ENCODE results near the gene TBL3. TPM values are rescaled to one million over a fixed set of nuclear protein-coding genes. Genes with fewer than 3 reads are reported as not detected.

The TBL3 gene
- total RNA-seq (10 to 100 TPM; 21.1 to 45.6 (median 36.9) TPM), total RNA-seq (20.2 to 148 (median 46.2) reads per million in 29 experiments)
- total RNA-seq (2013): 26.1 TPM

GRCh38 chr16:1971796-1972489 lies at the start of gene TBL3:
Gene TBL3 (plus strand): TSS chr16:1972053. CDS start chr16:1972165, 112 bp downstream.
- WGBS (ENCODE audit: insufficient coverage): under 1% methylated on average over 76 of the region's 78 CpGs
- POLR2A ChIA-PET: no interaction called here

GRCh38 chr16:1922357-1922756 lies 49.5 kb upstream of the TBL3 start:
- H3K27ac Mint-ChIP-seq: no peak overlapping the region
- H3K4me1 Mint-ChIP-seq: peaks cover 0 to 5% (median 0%) of the 10 kb centered on the region in 3 donors
- Histone ChIP-seq H3K27me3 (replicated peaks in 1 of 2; ENCODE audit: control insufficient read depth in 2 of 2, extremely low read depth in 1 of 2, insufficient read depth in 2 of 2, low read length in 1 of 2) (peaks cover 3 to 68% of the 10 kb centered on the region in 2 experiments), H3K36me3 (ENCODE audit: control insufficient read depth in 2 of 2, extremely low read depth in 1 of 2, insufficient read depth in 1 of 2, low read length in 1 of 2) (no peaks in the 10 kb centered on the region), H3K4me1 (ENCODE audit: control insufficient read depth in 1 of 2, extremely low read depth in 1 of 2, insufficient read depth in 2 of 2, low read length in 2 of 2) (peaks cover 0 to 12% of the 10 kb centered on the region in 2 experiments), H3K4me3 (ENCODE audit: control insufficient read depth in 1 of 2, extremely low read depth in 1 of 2, low read length in 1 of 2) (no peak overlapping the region), H3K27ac (ENCODE audit: low read length) (no peak overlapping the region), H3K9me3 (no peaks in the 10 kb centered on the region)
- no peaks in the 10 kb centered on the region for H3K36me3 Mint-ChIP-seq
- no peak for ATAC-seq (replicated peaks in 1 of 4)
- no peak overlapping the region for H3K4me3 Mint-ChIP-seq
- no peaks in the 10 kb centered on the region for H3K9me3 Mint-ChIP-seq
- WGBS (ENCODE audit: insufficient coverage): 96% methylated on average over 3 of the region's 8 CpGs
- H3K27me3 Mint-ChIP-seq: peaks cover 26 to 47% of the 10 kb centered on the region in 2 donors
- DNase-seq: no peak
- POLR2A ChIA-PET: no interaction called here
- CTCF ChIA-PET: no interaction called here

More at GRCh38 chr16:1971796-1972489, at the start of gene TBL3:
- Histone ChIP-seq H3K27me3 (replicated peaks in 1 of 2; ENCODE audit: control insufficient read depth in 2 of 2, extremely low read depth in 1 of 2, insufficient read depth in 2 of 2, low read length in 1 of 2) (peaks cover 0 to 41% of the 10 kb centered on the region in 2 experiments), H3K4me3 (ENCODE audit: control insufficient read depth in 1 of 2, extremely low read depth in 1 of 2, low read length in 1 of 2) (peak within 1 kb of the TSS; percentile 72 to 73), H3K4me1 (ENCODE audit: control insufficient read depth in 1 of 2, extremely low read depth in 1 of 2, insufficient read depth in 2 of 2, low read length in 2 of 2) (peaks cover 2 to 32% of the 10 kb centered on the region in 2 experiments), H3K9me3 (no peaks in the 10 kb centered on the region), H3K27ac (ENCODE audit: low read length) (peak within 1 kb of the TSS; percentile 85), H3K36me3 (ENCODE audit: control insufficient read depth in 2 of 2, extremely low read depth in 1 of 2, insufficient read depth in 1 of 2, low read length in 1 of 2) (peaks cover 13 to 28% of the 10 kb centered on the region in 2 donors)
- Mint-ChIP-seq H3K36me3 (peaks cover 16% of the 10 kb centered on the region), H3K4me1 (peaks cover 18 to 23% (median 21%) of the 10 kb centered on the region in 3 donors), H3K9me3 (no peaks in the 10 kb centered on the region), H3K4me3 (peak within 1 kb of the TSS; percentile 92 to 99 (median 95)), H3K27me3 (peaks cover 0 to 4% of the 10 kb centered on the region in 2 donors), H3K27ac (peak within 1 kb of the TSS; percentile 99 to 100)
- DNase-seq (peak; percentile 92 to 98 (median 95)), ATAC-seq (replicated peaks in 1 of 4) (peak; percentile 95 to 97 (median 96))
- CTCF ChIA-PET: interaction anchor here in 1 of 2 donors (1.0 kb wide), 1 partner anchor 13 kb away, joined by 4 read pairs; the partner anchor contains the start of gene NDUFB10

- Histone ChIP-seq H3K4me3 (ENCODE audit: control insufficient read depth in 1 of 2, extremely low read depth in 1 of 2, low read length in 1 of 2) (peak overlapping the region in 1 of 2 donors; percentile 5), H3K27me3 (replicated peaks in 1 of 2; ENCODE audit: control insufficient read depth in 2 of 2, extremely low read depth in 1 of 2, insufficient read depth in 2 of 2, low read length in 1 of 2) (peaks cover 3 to 63% of the 10 kb centered on the region in 2 experiments), H3K27ac (ENCODE audit: low read length) (no peak overlapping the region), H3K9me3 (no peaks in the 10 kb centered on the region), H3K4me1 (ENCODE audit: control insufficient read depth in 1 of 2, extremely low read depth in 1 of 2, insufficient read depth in 2 of 2, low read length in 2 of 2) (peaks cover 0 to 12% of the 10 kb centered on the region in 2 experiments), H3K36me3 (ENCODE audit: control insufficient read depth in 2 of 2, extremely low read depth in 1 of 2, insufficient read depth in 1 of 2, low read length in 1 of 2) (no peaks in the 10 kb centered on the region)
- Mint-ChIP-seq H3K4me3 (no peak overlapping the region), H3K9me3 (no peaks in the 10 kb centered on the region), H3K27ac (no peak overlapping the region), H3K4me1 (peaks cover 0 to 5% (median 0%) of the 10 kb centered on the region in 3 donors), H3K36me3 (no peaks in the 10 kb centered on the region), H3K27me3 (peaks cover 26 to 46% of the 10 kb centered on the region in 2 donors)
- POLR2A ChIA-PET: interaction anchor here in 1 of 2 donors (0.8 kb wide), 1 partner anchor 65 kb away, joined by 3 read pairs; no protein-coding TSS in a partner anchor
- ATAC-seq (replicated peaks in 1 of 4) (peak in 2 of 4 experiments; percentile 19 to 32), DNase-seq (peak in 4 of 35 experiments; percentile 10 to 39 (median 18))
- CTCF ChIA-PET: interaction anchor here in 1 of 2 donors (0.7 kb wide), 1 partner anchor 86 kb away, joined by 3 read pairs; no protein-coding TSS in a partner anchor
- WGBS (ENCODE audit: insufficient coverage): 10% methylated on average over 2 of the region's 24 CpGs
These were observed 48.4 kb upstream of the TBL3 start for GRCh38 chr16:1923299-1924034.

GRCh38 chr16:1924095-1924494 lies 47.8 kb upstream of the TBL3 start:
- ATAC-seq (replicated peaks in 1 of 4) (no peak), DNase-seq (no peak)
- H3K36me3 Mint-ChIP-seq: no peaks in the 10 kb centered on the region
- ChIA-PET CTCF (no interaction called here), POLR2A (interaction anchor here in 1 of 2 donors (0.8 kb wide), 1 partner anchor 65 kb away, joined by 3 read pairs; no protein-coding TSS in a partner anchor)
- H3K27me3 Mint-ChIP-seq: peaks cover 26 to 41% of the 10 kb centered on the region in 2 donors
- Histone ChIP-seq H3K36me3 (ENCODE audit: control insufficient read depth in 2 of 2, extremely low read depth in 1 of 2, insufficient read depth in 1 of 2, low read length in 1 of 2) (no peaks in the 10 kb centered on the region), H3K27ac (ENCODE audit: low read length) (no peak overlapping the region), H3K27me3 (replicated peaks in 1 of 2; ENCODE audit: control insufficient read depth in 2 of 2, extremely low read depth in 1 of 2, insufficient read depth in 2 of 2, low read length in 1 of 2) (peaks cover 3 to 56% of the 10 kb centered on the region in 2 experiments), H3K4me1 (ENCODE audit: control insufficient read depth in 1 of 2, extremely low read depth in 1 of 2, insufficient read depth in 2 of 2, low read length in 2 of 2) (peaks cover under 1 to 9% of the 10 kb centered on the region in 2 experiments), H3K9me3 (no peaks in the 10 kb centered on the region), H3K4me3 (ENCODE audit: control insufficient read depth in 1 of 2, extremely low read depth in 1 of 2, low read length in 1 of 2) (peak overlapping the region in 1 of 2 donors; percentile 5)
- H3K4me3 Mint-ChIP-seq: no peak overlapping the region
- no peaks in the 10 kb centered on the region for H3K9me3 Mint-ChIP-seq
- no peak overlapping the region for H3K27ac Mint-ChIP-seq
- 80% methylated on average over 4 of the region's 5 CpGs for WGBS (ENCODE audit: insufficient coverage)
- H3K4me1 Mint-ChIP-seq: peaks cover 0 to 7% (median under 1%) of the 10 kb centered on the region in 3 donors

- Histone ChIP-seq H3K36me3 (ENCODE audit: control insufficient read depth in 2 of 2, extremely low read depth in 1 of 2, insufficient read depth in 1 of 2, low read length in 1 of 2) (no peaks in the 10 kb centered on the region), H3K27ac (ENCODE audit: low read length) (no peak overlapping the region), H3K4me3 (ENCODE audit: control insufficient read depth in 1 of 2, extremely low read depth in 1 of 2, low read length in 1 of 2) (no peak overlapping the region), H3K27me3 (replicated peaks in 1 of 2; ENCODE audit: control insufficient read depth in 2 of 2, extremely low read depth in 1 of 2, insufficient read depth in 2 of 2, low read length in 1 of 2) (peaks cover 3 to 40% of the 10 kb centered on the region in 2 experiments), H3K9me3 (no peaks in the 10 kb centered on the region), H3K4me1 (ENCODE audit: control insufficient read depth in 1 of 2, extremely low read depth in 1 of 2, insufficient read depth in 2 of 2, low read length in 2 of 2) (peaks cover 2 to 18% of the 10 kb centered on the region in 2 experiments)
- Mint-ChIP-seq H3K27me3 (peaks cover 15 to 27% of the 10 kb centered on the region in 2 donors), H3K27ac (no peak overlapping the region), H3K9me3 (no peaks in the 10 kb centered on the region), H3K4me3 (no peak overlapping the region), H3K36me3 (no peaks in the 10 kb centered on the region), H3K4me1 (peaks cover 0 to 4% (median 1%) of the 10 kb centered on the region in 3 donors)
- 60% methylated on average over 4 of the region's 11 CpGs for WGBS (ENCODE audit: insufficient coverage)
- DNase-seq (no peak), ATAC-seq (replicated peaks in 1 of 4) (no peak)
- CTCF ChIA-PET: no interaction called here
- POLR2A ChIA-PET: interaction anchor here in 1 of 2 donors (0.6 kb wide), 1 partner anchor 207 kb away, joined by 3 read pairs; no protein-coding TSS in a partner anchor
These were observed 45.6 kb upstream of the TBL3 start for GRCh38 chr16:1926271-1926670.

GRCh38 chr16:1929105-1929504 lies 42.7 kb upstream of the TBL3 start:
- no peak overlapping the region for H3K27ac Mint-ChIP-seq
- Histone ChIP-seq H3K4me3 (ENCODE audit: control insufficient read depth in 1 of 2, extremely low read depth in 1 of 2, low read length in 1 of 2) (peak overlapping the region in 1 of 2 donors; percentile 43), H3K4me1 (ENCODE audit: control insufficient read depth in 1 of 2, extremely low read depth in 1 of 2, insufficient read depth in 2 of 2, low read length in 2 of 2) (peaks cover 2 to 11% of the 10 kb centered on the region in 2 experiments), H3K27me3 (replicated peaks in 1 of 2; ENCODE audit: control insufficient read depth in 2 of 2, extremely low read depth in 1 of 2, insufficient read depth in 2 of 2, low read length in 1 of 2) (peaks cover 0 to 24% of the 10 kb centered on the region in 2 experiments), H3K9me3 (no peaks in the 10 kb centered on the region), H3K27ac (ENCODE audit: low read length) (no peak overlapping the region), H3K36me3 (ENCODE audit: control insufficient read depth in 2 of 2, extremely low read depth in 1 of 2, insufficient read depth in 1 of 2, low read length in 1 of 2) (no peaks in the 10 kb centered on the region)
- H3K36me3 Mint-ChIP-seq: no peaks in the 10 kb centered on the region
- peak overlapping the region; percentile 63 to 81 (median 78) for H3K4me3 Mint-ChIP-seq
- ATAC-seq (replicated peaks in 1 of 4) (peak; percentile 29 to 48 (median 38)), DNase-seq (peak in 1 of 35 experiments; percentile 21)
- H3K4me1 Mint-ChIP-seq: peaks cover 0 to 3% (median 1%) of the 10 kb centered on the region in 3 donors
- WGBS (ENCODE audit: insufficient coverage): 5% methylated on average over 4 of the region's 11 CpGs
- H3K9me3 Mint-ChIP-seq: no peaks in the 10 kb centered on the region
- CTCF ChIA-PET: no interaction called here
- POLR2A ChIA-PET: interaction anchor here in 1 of 2 donors (0.6 kb wide), 1 partner anchor 14 kb away, joined by 7 read pairs; the partner anchor contains the start of gene MSRB1
- H3K27me3 Mint-ChIP-seq: peaks cover 0 to 3% of the 10 kb centered on the region in 2 donors
